SHP77 treated with DMSO at 0.1 percent for 48 hours (cell line): ENCODE data around the gene FLYWCH2.

Source experiments
- DNase-seq: peaks from one replicate; lab custom pipeline; 2025; lab: John Stamatoyannopoulos, UW

The FLYWCH2 gene

GRCh38 chr16:2853531-2854073 is 29.4 kb upstream of the FLYWCH2 start:
- no peak for DNase-seq

- no peak for DNase-seq
Observed at GRCh38 chr16:2854700-2855309, 28.2 kb upstream of the FLYWCH2 start.

GRCh38 chr16:2855536-2855935 is 27.5 kb upstream of the FLYWCH2 start:
- DNase-seq = no peak

GRCh38 chr16:2856061-2856670 is 26.8 kb upstream of the FLYWCH2 start:
- DNase-seq = no peak

- no peak for DNase-seq
Observed at GRCh38 chr16:2856686-2857450, 26.1 kb upstream of the FLYWCH2 start.

GRCh38 chr16:2857451-2858244 is 25.4 kb upstream of the FLYWCH2 start, which contains the start of gene PRSS22:
Gene PRSS22 (minus strand): TSS chr16:2858170. CDS start chr16:2858104, 66 bp downstream.
- no peak for DNase-seq

GRCh38 chr16:2858245-2859025 is 24.6 kb upstream of the FLYWCH2 start:
- no peak for DNase-seq

- DNase-seq = no peak
Observed at GRCh38 chr16:2859686-2860265, 23.2 kb upstream of the FLYWCH2 start.

- no peak for DNase-seq
Observed at GRCh38 chr16:2860826-2861567, 22.0 kb upstream of the FLYWCH2 start.

GRCh38 chr16:2865651-2866050 is 17.4 kb upstream of the FLYWCH2 start:
- DNase-seq = no peak

- no peak for DNase-seq
Observed at GRCh38 chr16:2866431-2866830, 16.6 kb upstream of the FLYWCH2 start.

GRCh38 chr16:2867661-2867986 is 15.4 kb upstream of the FLYWCH2 start:
- DNase-seq = no peak

- DNase-seq = peak; percentile 76
Observed at GRCh38 chr16:2867987-2868789, 14.8 kb upstream of the FLYWCH2 start.

GRCh38 chr16:2871926-2872325 is 11.1 kb upstream of the FLYWCH2 start:
- no peak for DNase-seq

- no peak for DNase-seq
Observed at GRCh38 chr16:2874032-2874911, 8.7 kb upstream of the FLYWCH2 start.

- peak; percentile 62 for DNase-seq
Observed at GRCh38 chr16:2874912-2875362, 8.1 kb upstream of the FLYWCH2 start.

GRCh38 chr16:2879854-2880508 is 3.0 kb upstream of the FLYWCH2 start:
- DNase-seq = no peak
